Activated T-cell treated with anti-CD3 and anti-CD28 coated beads for 24 hours (primary cell): Measurements from ENCODE around the gene ZSCAN5C.
A peak's percentile ranks its signal among the peaks of the same experiment; 100 is the strongest.
"Not testable (repeated sequence)": the region's sequence is repeated elsewhere in the genome, so short reads cannot be mapped to it uniquely, and the experiment has no call there.

Experiments
- DNase-seq: peaks from one replicate; pipeline ENCODE4 v3.0.0-alpha.2; 2020; ENCODE audit warnings: low read depth

Gene ZSCAN5C

GRCh38 chr19:56191711-56192110 is 10.4 kb upstream of the ZSCAN5C start:
- DNase-seq = no peak

DNA sequence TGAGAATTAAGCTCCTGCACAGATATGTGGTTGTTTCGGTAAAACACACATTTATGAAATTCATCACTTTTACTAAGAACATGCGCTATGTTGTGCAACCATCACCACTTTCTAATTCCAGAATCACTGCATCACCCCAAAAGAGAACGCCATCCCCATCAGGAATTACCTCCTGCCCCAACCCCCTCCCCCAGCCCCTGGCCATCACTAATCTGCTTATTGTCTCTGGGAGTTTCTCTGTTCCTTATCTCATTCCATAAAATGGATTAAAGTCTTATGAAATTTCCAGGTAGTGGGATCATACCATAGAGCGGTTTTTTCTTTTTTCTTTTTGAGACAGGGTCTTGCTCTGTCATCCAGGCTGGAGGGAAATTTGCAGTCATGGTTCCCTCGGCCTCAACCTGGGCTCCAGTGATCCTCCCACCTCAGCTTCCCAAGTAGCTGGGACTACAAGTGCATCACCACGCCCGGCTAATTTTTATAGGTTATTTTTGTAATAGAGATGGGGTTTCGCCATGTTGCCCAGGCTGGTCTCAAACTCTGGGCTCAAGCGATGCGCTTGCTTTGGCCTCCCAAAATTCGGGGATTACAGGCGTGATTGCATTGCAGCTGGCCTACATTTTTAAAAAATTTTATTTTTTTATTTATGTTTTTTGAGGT is 8.0 kb upstream of the ZSCAN5C start:
- DNase-seq = no peak

- not testable (repeated sequence) for DNase-seq
These were observed 4.4 kb upstream of the ZSCAN5C start, which contains the start of gene ZSCAN5B for GRCh38 chr19:56197646-56198045. ZSCAN5B (minus strand) TSS chr19:56197783; CDS start chr19:56193052, 4,731 bp downstream.

DNA sequence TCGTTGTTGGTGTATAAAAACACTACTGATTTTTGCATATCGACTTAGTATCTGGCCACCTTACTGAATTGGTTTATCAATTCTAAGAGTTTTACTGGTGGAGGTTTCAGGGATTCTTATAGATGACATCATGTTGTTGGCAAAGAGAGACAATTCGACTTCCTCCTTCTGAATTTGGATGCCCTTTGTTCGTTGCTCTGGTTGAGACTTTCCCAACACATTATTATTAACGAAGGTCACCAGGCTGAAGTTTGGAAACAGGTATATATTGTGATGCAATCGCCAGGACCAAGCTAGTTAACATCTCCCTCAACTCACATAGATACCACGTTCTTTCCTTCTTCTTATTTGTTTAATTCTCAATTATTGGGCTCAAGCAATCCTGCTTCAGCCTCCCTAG is 2.4 kb upstream of the ZSCAN5C start:
- no peak for DNase-seq

- not testable (repeated sequence) for DNase-seq
These were observed 5.5 kb downstream of the ZSCAN5C start for GRCh38 chr19:56207581-56207980.

- DNase-seq = no peak
These were observed 7.0 kb downstream of the ZSCAN5C start for GRCh38 chr19:56209091-56209490.

GRCh38 chr19:56210036-56210435 is 8.0 kb downstream of the ZSCAN5C start:
- not testable (repeated sequence) for DNase-seq

GRCh38 chr19:56211718-56212117 is 9.6 kb downstream of the ZSCAN5C start:
- no peak for DNase-seq

DNA sequence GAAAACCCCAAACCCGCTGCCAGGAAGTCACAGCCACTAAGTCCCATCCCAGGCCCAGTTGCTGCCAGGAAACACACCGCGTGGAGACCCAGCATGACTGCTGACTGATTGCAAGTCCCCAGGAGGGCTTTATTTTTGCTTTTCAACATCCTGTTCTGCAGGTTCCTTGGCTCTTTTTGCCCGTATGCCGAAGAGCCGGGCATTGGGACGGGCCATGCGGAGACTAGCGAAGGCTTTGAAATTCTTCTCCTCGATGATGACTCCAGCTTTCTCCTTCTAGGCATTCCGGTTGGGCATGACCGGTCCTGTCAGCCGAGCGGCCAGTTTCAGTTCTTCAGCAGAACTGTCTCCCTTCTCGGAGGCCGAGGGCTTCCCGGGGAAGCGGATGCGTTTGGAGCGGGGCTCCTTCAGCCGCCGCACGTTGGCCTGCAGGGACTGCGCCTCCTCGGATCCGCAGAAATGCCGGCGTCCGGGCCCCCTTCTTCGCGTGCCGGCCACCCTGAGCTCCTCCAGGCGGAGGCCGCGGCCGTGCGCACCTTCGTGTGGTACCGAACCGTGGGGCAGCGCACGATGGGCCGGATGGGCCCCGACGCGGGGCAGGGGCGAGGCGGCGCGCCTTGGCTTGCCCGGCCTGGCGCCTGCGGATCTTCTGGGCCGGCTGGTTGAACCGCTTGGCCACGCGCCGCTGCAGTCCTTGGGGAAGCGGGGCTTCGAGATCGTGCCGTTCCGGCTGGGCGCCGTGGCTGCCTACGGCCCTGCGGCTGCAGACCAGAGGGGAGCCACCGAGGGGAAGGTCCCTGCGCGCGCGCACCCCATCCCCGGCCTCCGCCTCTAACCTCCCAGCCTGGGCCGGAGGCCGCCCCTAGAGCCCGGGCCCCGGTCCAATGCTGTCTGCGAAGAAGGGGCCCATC is 15.2 kb downstream of the ZSCAN5C start:
- no peak for DNase-seq

DNA sequence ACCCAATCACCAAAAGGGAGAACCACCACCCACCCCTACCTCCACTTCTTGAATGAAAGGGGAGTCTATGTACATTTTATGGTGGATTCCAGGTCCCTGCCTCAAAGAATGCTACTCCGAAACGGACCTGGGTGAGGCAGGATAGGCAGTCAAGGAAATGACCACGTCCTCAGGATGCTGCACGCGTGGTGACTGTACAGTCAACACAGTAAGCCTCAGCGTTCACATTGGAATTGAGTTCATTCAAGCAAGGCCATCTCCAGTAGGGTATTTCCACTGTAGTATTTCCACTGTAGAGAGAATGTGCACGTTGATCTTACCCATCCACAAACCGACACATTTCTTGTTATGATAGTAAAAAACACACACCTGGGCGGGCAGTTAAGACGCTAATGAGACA is 16.9 kb downstream of the ZSCAN5C start:
- DNase-seq = no peak

DNA sequence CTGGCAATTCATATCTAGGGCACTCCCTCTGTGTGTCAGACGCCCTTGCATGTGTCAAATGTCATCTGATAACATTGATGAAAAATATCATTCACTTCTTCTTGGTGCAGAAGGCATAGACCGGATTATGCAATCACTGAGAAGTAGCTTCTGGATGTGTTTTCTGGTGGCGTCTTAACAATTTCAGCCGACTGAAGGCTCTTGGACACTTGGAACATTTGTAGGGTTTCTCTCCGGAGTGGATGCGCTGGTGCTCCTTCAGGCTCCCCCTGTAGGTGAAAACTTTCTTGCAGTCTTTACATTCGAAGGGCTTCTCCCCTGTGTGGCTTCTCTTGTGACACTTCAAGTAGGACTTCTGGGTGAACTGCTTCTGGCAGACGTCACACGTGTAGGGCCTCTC is 19.4 kb downstream of the ZSCAN5C start:
- not testable (repeated sequence) for DNase-seq

GRCh38 chr19:56221851-56222250 is 19.8 kb downstream of the ZSCAN5C start:
- DNase-seq = no peak

DNA sequence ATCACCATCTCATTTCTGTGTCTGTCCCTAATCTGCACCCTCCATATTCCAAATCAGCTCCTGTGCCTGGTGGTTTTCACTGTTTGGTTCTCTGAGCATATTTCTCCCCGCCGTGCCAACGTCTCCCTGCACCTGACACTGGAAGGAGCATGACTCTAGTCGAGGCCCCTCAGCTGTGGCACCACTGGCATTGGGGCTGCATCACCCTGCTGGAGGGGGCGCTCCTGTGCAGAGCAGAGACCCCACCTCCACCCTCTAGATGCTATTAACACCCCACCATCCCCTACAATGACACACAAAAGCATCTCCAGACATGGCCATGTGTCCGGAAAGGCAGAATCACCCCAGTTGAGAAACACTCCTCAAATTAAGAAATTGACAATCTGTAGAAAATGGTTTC is 20.8 kb downstream of the ZSCAN5C start:
- no peak for DNase-seq

GRCh38 chr19:56223481-56223880 is 21.4 kb downstream of the ZSCAN5C start:
- DNase-seq = no peak

- no peak for DNase-seq
These were observed 43.2 kb downstream of the ZSCAN5C start for GRCh38 chr19:56245121-56245740.

DNA sequence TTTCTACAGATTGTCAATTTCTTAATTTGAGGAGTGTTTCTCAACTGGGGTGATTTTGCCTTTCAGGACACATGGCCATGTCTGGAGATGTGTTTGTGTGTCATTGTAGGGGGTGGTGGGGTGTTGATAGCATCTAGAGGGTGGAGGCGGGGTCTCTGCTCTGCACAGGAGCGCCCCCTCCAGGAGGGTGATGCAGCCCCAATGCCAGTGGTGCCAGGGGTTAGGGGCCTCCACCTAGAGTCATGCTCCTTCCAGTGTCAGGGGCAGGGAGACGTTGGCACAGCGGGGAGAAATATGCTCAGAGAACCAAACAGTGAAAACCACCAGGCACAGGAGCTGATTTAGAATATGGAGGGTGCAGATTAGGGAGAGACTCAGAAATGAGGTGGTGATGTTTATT is 43.7 kb downstream of the ZSCAN5C start:
- DNase-seq = not testable (repeated sequence)

GRCh38 chr19:56248736-56249338 is 46.8 kb downstream of the ZSCAN5C start:
- not testable (repeated sequence) for DNase-seq

DNA sequence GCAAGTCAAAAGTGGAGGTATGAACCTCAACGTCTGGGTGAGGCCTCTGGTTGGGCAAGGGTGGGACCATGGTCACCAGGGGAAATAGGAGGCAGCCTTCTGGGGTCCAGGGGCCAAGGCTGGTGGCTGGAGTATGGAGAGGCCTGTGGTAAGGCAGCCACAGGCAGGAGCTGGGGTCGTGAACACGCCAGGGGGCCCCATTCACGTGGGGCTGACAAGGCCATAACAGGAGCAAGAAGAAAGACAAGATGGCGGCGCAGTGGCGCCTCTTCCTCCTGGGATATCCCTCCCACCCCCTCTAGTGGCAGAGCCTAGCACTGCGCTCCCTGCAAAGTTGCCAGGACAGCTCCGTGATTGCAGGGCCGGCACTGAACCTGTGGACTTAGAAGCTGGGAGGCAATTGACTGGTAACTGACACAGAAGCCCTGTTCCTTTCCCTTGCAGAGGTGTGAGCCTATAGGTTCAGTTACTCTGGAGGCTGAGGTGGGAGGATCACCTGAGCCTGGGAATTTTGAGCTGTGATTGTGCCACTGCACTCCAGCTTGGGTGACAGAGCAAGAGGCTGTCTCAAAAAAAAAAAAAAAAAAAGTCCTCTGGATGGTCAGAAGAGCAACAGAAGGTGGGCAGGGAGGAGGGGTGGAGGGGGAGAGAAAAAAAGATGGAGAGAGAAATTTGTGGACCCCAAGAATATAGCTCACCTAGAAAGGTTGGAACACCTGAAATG is 50.8 kb downstream of the ZSCAN5C start:
- DNase-seq = peak; percentile 68

GRCh38 chr19:56253737-56254136 is 51.7 kb downstream of the ZSCAN5C start:
- no peak for DNase-seq

DNA sequence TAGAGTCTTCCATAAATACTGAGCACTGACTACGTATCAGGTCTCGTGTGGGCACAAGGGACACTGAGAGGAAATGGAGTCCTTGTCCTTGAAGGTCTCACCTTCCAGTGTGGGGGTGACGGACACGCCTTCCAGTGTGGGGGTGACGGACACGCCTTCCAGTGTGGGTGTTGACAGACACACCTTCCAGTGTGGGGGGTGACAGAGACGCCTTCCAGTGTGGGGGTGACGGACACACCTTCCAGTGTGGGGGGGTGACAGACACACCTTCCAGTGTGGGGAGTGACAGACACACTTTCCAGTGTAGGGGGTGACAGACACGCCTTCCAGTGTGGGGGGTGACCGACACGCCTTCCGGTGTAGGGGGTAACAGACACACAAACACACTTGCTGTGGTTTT is 56.2 kb downstream of the ZSCAN5C start:
- no peak for DNase-seq
